ENCODE results near the gene E2F2. TPM values are rescaled to one million over a fixed set of nuclear protein-coding genes. Genes with fewer than 3 reads are reported as not detected.
A peak's percentile ranks its signal among the peaks of the same experiment; 100 is the strongest.

Gene E2F2
- total RNA-seq, 1 experiment from 2014 or later = 9.5 TPM

- TF ChIP-seq CTCF (IDR thresholded peaks at IDR 0.05; ENCODE audit: insufficient read depth in 1 of 2, low read depth in 1 of 2, low read length in 1 of 2, severe bottlenecking in 1 of 2, unreplicated experiment in 1 of 2) = no peak
- Mint-ChIP-seq H3K4me1 (ENCODE audit: low read depth, unreplicated experiment) (peaks cover 39% of the 10 kb centered on the region), H3K9me3 (ENCODE audit: unreplicated experiment) (no peaks in the 10 kb centered on the region), H3K36me3 (ENCODE audit: insufficient read depth, unreplicated experiment) (peaks cover 17% of the 10 kb centered on the region), H3K4me3 (ENCODE audit: unreplicated experiment) (peak overlapping the region; percentile 1), H3K27ac (ENCODE audit: unreplicated experiment) (peak overlapping the region; percentile 97), H3K27me3 (ENCODE audit: insufficient read depth, unreplicated experiment) (no peaks in the 10 kb centered on the region)
- Histone ChIP-seq H3K27me3 (replicated peaks; ENCODE audit: control insufficient read depth, insufficient read depth, low read length) (no peaks in the 10 kb centered on the region), H3K4me1 (peaks cover 63% of the 10 kb centered on the region), H3K36me3 (ENCODE audit: control insufficient read depth, insufficient read depth, low read length) (no peaks in the 10 kb centered on the region), H3K9me3 (no peaks in the 10 kb centered on the region), H3K4me3 (ENCODE audit: low read depth, low read length) (no peak overlapping the region)
- intact Hi-C loops (cut with micrococcal nuclease; ENCODE audit: unreplicated experiment) = no loop called here
- ChIA-PET POLR2A (no interaction called here), CTCF (no interaction called here)
- DNase-seq = no peak
- no TSS peak for BruUV-seq (replicated peaks)
These were observed 30.2 kb upstream of the E2F2 start for GRCh38 chr1:23561076-23561812.

GRCh38 chr1:23559985-23560741, 29.1 kb upstream of the E2F2 start:
- Mint-ChIP-seq H3K27me3 (ENCODE audit: insufficient read depth, unreplicated experiment) (no peaks in the 10 kb centered on the region), H3K9me3 (ENCODE audit: unreplicated experiment) (no peaks in the 10 kb centered on the region), H3K27ac (ENCODE audit: unreplicated experiment) (peak overlapping the region; percentile 97), H3K4me3 (ENCODE audit: unreplicated experiment) (peak overlapping the region; percentile 87), H3K36me3 (ENCODE audit: insufficient read depth, unreplicated experiment) (peaks cover 17% of the 10 kb centered on the region), H3K4me1 (ENCODE audit: low read depth, unreplicated experiment) (peaks cover 48% of the 10 kb centered on the region)
- ChIA-PET CTCF (interaction anchor here (0.7 to 3.0 kb wide), 7 partner anchors 17 to 131 kb away, joined by 3 to 20 read pairs (median 3); partner anchors contain the start of gene RPL11), POLR2A (interaction anchor here (0.7 to 3.8 kb wide), 3 partner anchors 8 to 216 kb away, joined by 3 to 46 read pairs (median 12); partner anchors contain the start of gene HNRNPR)
- no peak for TF ChIP-seq CTCF (IDR thresholded peaks at IDR 0.05; ENCODE audit: insufficient read depth in 1 of 2, low read depth in 1 of 2, low read length in 1 of 2, severe bottlenecking in 1 of 2, unreplicated experiment in 1 of 2)
- H3K9me3 ChIP-seq = no peaks in the 10 kb centered on the region
- BruUV-seq (replicated peaks) = TSS peak; percentile 89
- peaks cover 74% of the 10 kb centered on the region for H3K4me1 ChIP-seq
- intact Hi-C loops (cut with micrococcal nuclease; ENCODE audit: unreplicated experiment) = loop anchor here (2.0 to 5.0 kb wide), 2 partner anchors 17 to 32 kb away; no protein-coding TSS in a partner anchor
- H3K36me3 ChIP-seq (ENCODE audit: control insufficient read depth, insufficient read depth, low read length) = no peaks in the 10 kb centered on the region
- DNase-seq = no peak
- H3K4me3 ChIP-seq (ENCODE audit: low read depth, low read length) = peak overlapping the region; percentile 68
- no peaks in the 10 kb centered on the region for H3K27me3 ChIP-seq (replicated peaks; ENCODE audit: control insufficient read depth, insufficient read depth, low read length)
